Endodermal cell (in vitro differentiated cells): Measurements from ENCODE around the gene YPEL5. TPM values are rescaled to one million over a fixed set of nuclear protein-coding genes. Genes with fewer than 3 reads are reported as not detected.

Experiments
- DNase-seq: peaks from one replicate; pipeline ENCODE4 v3.0.0-alpha.2; 2017
- H3K27ac ChIP-seq: 2 replicates; pipeline ENCODE4 v1.5.1; 2013; ENCODE audit warnings: mild to moderate bottlenecking, low read depth, low read length, moderate library complexity
- H3K27me3 ChIP-seq: 2 replicates; pipeline ENCODE4 v1.6.1; 2013; ENCODE audit warnings: mild to moderate bottlenecking, low read length, moderate library complexity; ENCODE audit not compliant: insufficient read depth, control insufficient read depth, poor library complexity, severe bottlenecking
- H3K36me3 ChIP-seq: 2 replicates; pipeline ENCODE4 v1.7.0; 2013; ENCODE audit warnings: mild to moderate bottlenecking, low read length, moderate library complexity; ENCODE audit not compliant: control insufficient read depth, insufficient read depth
- H3K4me1 ChIP-seq: one replicate; pipeline ENCODE4 v1.7.0; 2013; ENCODE audit warnings: low read length; ENCODE audit not compliant: control insufficient read depth, insufficient read depth
- H3K4me3 ChIP-seq: 2 replicates; pipeline ENCODE4 v1.5.1; 2013; ENCODE audit warnings: mild to moderate bottlenecking, low read length, moderate library complexity
- H3K9ac ChIP-seq: 2 replicates; pipeline ENCODE4 v1.6.1; 2013; ENCODE audit warnings: mild to moderate bottlenecking, low read length, moderate library complexity; ENCODE audit not compliant: poor library complexity, severe bottlenecking; ENCODE audit errors: extremely low read depth
- H3K9me3 ChIP-seq: 2 replicates; pipeline ENCODE4 v1.6.1; 2013; ENCODE audit warnings: mild to moderate bottlenecking, low read length, moderate library complexity; ENCODE audit not compliant: control insufficient read depth
- H3K27ac Mint-ChIP-seq: 2 replicates; pipeline ENCODE4 v1.8.0; 2020; ENCODE audit warnings: mixed read lengths
- H3K27me3 Mint-ChIP-seq: 2 replicates; pipeline ENCODE4 v1.8.0; 2021; ENCODE audit warnings: mild to moderate bottlenecking, mixed read lengths; ENCODE audit not compliant: insufficient read depth
- H3K36me3 Mint-ChIP-seq: 2 replicates; pipeline ENCODE4 v1.8.0; 2020; ENCODE audit warnings: low read depth, mixed read lengths
- H3K4me1 Mint-ChIP-seq: 2 replicates; pipeline ENCODE4 v1.8.0; 2020; ENCODE audit warnings: mixed read lengths
- H3K4me3 Mint-ChIP-seq: 2 replicates; pipeline ENCODE4 v1.8.0; 2020; ENCODE audit warnings: mild to moderate bottlenecking, moderate library complexity, mixed read lengths
- H3K9me3 Mint-ChIP-seq: 2 replicates; pipeline ENCODE4 v1.8.0; 2020; ENCODE audit warnings: mild to moderate bottlenecking, mixed read lengths
- CTCF ChIP-seq: fragments of 200-600 bp; sonication (generic); conservative IDR thresholded peaks from 2 replicates; pipeline ENCODE4 v1.5.0; 2021; ENCODE audit warnings: antibody characterized with exemption, mild to moderate bottlenecking
- WGBS, 2 experiments: methylation state at CpG; one replicate each; pipeline versions ENCODE4 v1.1.5 to v1.1.7; 2013; ENCODE audit warnings: missing lambda C conversion rate in 2 of 2, mixed read lengths in 1 of 2; ENCODE audit not compliant: insufficient coverage in 1 of 2, insufficient read length in 1 of 2; 5-methylcytosine and 5-hydroxymethylcytosine counted together
- total RNA-seq, 2 donors: library from RNA; stranded (reverse); fragmentation: NEBNext Ultra II Directional in 1 of 2; extraction: Animal tissue kit (Norgen Biotek cat#: 25700) in 1 of 2; gene quantifications; 2 replicates in 1 of 2; 3 replicates in 1 of 2; pipeline ENCODE4 v1.2.1, GENCODE V29; 2021

The YPEL5 gene
- total RNA-seq, 2 donors from 2014 or later = 80.1 to 97.2 TPM

DNA sequence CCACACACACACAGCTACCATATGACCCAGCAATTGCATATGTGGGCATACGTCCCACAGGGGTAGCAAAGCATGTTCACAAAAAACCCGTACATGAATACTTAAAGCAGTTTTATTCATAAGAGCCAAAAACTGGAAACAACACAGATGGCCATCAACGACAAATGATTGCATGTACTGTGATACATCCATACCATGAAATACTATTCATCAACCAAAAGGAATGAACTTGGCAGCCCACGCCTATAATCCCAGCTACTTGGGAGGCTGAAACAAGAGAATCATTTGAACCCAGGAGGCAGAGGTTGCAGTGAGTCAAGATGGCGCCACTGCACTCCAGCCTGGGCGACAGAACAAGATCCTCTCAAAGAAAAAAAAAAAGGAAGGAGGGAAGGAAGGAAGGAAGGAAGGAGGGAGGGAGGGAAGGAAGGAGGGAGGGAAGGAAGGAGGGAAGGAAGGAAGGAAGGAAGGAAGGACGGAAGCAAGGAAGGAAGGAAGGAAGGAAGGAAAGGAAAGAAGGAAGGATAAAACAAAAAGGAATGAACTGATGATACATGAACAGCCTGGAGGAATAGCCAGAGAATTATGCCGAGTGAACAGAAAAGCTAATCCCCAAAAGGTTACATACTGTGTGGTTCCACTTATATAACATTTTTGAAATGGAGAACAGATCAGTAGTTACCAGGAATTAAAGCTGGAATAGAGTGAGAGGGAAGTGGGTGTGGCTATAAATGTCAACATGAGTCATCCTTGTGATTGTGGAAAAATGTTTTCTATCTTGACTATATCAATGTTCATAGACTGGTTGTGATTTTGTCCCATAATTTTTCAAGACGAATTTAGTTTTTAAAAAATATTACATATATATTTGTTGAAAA is 19.6 kb upstream of the YPEL5 start:
- Mint-ChIP-seq H3K9me3 (peaks cover 6% of the 10 kb centered on the region), H3K27ac (no peak overlapping the region), H3K36me3 (no peaks in the 10 kb centered on the region), H3K27me3 (peaks cover 8% of the 10 kb centered on the region), H3K4me3 (no peak overlapping the region), H3K4me1 (peaks cover 4% of the 10 kb centered on the region)
- no peak for TF ChIP-seq CTCF
- no peak overlapping the region for H3K9ac ChIP-seq
- H3K27ac ChIP-seq = no peak overlapping the region
- H3K4me1 ChIP-seq = no peaks in the 10 kb centered on the region
- H3K36me3 ChIP-seq = no peaks in the 10 kb centered on the region
- H3K4me3 ChIP-seq = no peak overlapping the region
- H3K27me3 ChIP-seq = no peaks in the 10 kb centered on the region
- no peak for DNase-seq
- H3K9me3 ChIP-seq = peaks cover 18% of the 10 kb centered on the region
- WGBS, 2 experiments = 90 to 93% methylated on average over 6 to 7 of the region's 9 CpGs

- no peak for DNase-seq
- no peaks in the 10 kb centered on the region for H3K36me3 Mint-ChIP-seq
Measured at GRCh38 chr2:30134582-30134981, 12.2 kb upstream of the YPEL5 start.

GRCh38 chr2:30135541-30135940 is 11.3 kb upstream of the YPEL5 start:
- H3K36me3 Mint-ChIP-seq = no peaks in the 10 kb centered on the region
- no peak overlapping the region for H3K4me3 ChIP-seq
- H3K27ac ChIP-seq = no peak overlapping the region
- no peak overlapping the region for H3K27ac Mint-ChIP-seq
- no peak overlapping the region for H3K4me3 Mint-ChIP-seq
- DNase-seq = no peak
- peaks cover 6% of the 10 kb centered on the region for H3K4me1 Mint-ChIP-seq
- WGBS, 2 experiments = 84 to 97% methylated on average over 2 to 3 of the region's 3 CpGs
- peaks cover 2% of the 10 kb centered on the region for H3K27me3 Mint-ChIP-seq
- H3K9me3 Mint-ChIP-seq = no peaks in the 10 kb centered on the region
- H3K36me3 ChIP-seq = no peaks in the 10 kb centered on the region
- H3K9ac ChIP-seq = no peak overlapping the region
- H3K9me3 ChIP-seq = no peaks in the 10 kb centered on the region
- no peak for TF ChIP-seq CTCF
- no peaks in the 10 kb centered on the region for H3K27me3 ChIP-seq
- no peaks in the 10 kb centered on the region for H3K4me1 ChIP-seq

More at GRCh38 chr2:30134582-30134981, 12.2 kb upstream of the YPEL5 start:
- WGBS, 2 experiments = 93 to 99% methylated on average over 4 to 5 of the region's 5 CpGs
- Mint-ChIP-seq H3K9me3 (no peaks in the 10 kb centered on the region), H3K4me1 (peaks cover 6% of the 10 kb centered on the region), H3K27ac (no peak overlapping the region), H3K4me3 (no peak overlapping the region), H3K27me3 (peaks cover 6% of the 10 kb centered on the region)
- no peak overlapping the region for H3K9ac ChIP-seq
- no peaks in the 10 kb centered on the region for H3K4me1 ChIP-seq
- H3K4me3 ChIP-seq = no peak overlapping the region
- no peaks in the 10 kb centered on the region for H3K36me3 ChIP-seq
- no peaks in the 10 kb centered on the region for H3K9me3 ChIP-seq
- TF ChIP-seq CTCF = no peak
- no peak overlapping the region for H3K27ac ChIP-seq
- H3K27me3 ChIP-seq = no peaks in the 10 kb centered on the region
